ENCODE results near the gene REPIN1.
A peak's percentile ranks its signal among the peaks of the same experiment; 100 is the strongest.

The REPIN1 gene

DNA sequence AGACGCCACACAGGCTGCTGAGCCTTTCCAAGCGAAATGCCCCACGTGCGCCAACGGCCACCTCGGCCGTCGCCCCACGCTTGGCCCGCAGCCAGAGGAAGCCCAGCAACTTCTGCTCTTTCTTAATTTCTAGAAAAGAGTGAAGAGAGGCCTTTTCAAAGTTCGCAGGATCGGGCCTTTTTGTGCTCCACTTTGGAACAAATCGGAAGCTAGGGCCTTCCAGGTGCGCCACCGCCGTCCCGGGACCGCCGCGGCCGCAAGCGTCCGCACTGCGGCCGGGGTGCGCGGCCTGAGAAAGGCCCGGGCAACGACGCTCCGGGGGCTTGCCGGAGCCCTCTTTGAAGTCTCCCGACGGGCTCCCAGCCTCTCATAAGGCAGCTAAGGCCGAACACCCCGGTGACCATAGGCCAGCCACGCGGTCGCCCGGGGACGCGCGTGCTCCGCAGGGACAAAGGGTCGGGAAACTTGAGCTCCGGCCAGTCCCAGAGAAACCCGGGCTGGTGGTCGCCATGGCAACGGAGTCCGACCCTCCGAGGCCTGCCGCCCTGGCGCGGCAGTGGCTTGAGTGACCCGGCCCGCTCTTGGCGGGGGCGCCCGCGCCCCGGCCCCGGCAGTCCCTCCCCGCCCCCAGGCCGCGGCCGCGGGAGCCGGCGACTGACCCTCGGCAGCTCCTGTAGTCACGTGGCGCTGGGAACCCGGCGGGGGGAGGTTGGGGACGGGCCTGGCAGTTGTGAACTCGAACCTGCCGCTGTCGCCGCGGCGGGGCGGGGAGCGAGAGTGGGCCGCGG lies at the start of gene REPIN1:
REPIN1 (plus strand) TSS at position 727 of the 788 bp plus-strand sequence. CDS start 890 bp downstream, outside the sequence.
- Histone ChIP-seq H3K4me1 (ENCODE audit: insufficient read depth, low read length, severe bottlenecking) (peaks cover 59% of the 10 kb centered on the region), H3K4me2 (ENCODE audit: low read length) (peak within 1 kb of the TSS; percentile 79), H3K9ac (ENCODE audit: low read length) (peak within 1 kb of the TSS; percentile 81), H3K9me2 (ENCODE audit: low read depth, low read length) (no peaks in the 10 kb centered on the region), H2AFZ (ENCODE audit: low read length) (no peak within 1 kb of the TSS), H3K9me3 (ENCODE audit: low read length) (no peaks in the 10 kb centered on the region), H3K4me3 (ENCODE audit: low read depth, low read length, poor library complexity, severe bottlenecking) (peak within 1 kb of the TSS; percentile 75), H3F3A (ENCODE audit: insufficient read depth, low read length) (no peaks in the 10 kb centered on the region; the same call in 1 of the 2 replicates), H4K20me1 (ENCODE audit: insufficient read depth, low read length) (no peaks in the 10 kb centered on the region), H3K79me2 (ENCODE audit: insufficient read depth, low read length) (no peaks in the 10 kb centered on the region), H3K36me3 (ENCODE audit: insufficient read depth, low read length) (peaks cover 27% of the 10 kb centered on the region), H3K27me3 (ENCODE audit: insufficient read depth, low read length) (no peaks in the 10 kb centered on the region), H3K27ac (ENCODE audit: low read depth, low read length, poor library complexity, severe bottlenecking) (peak within 1 kb of the TSS; percentile 75)
- no peak for TF ChIP-seq CTCF (IDR thresholded peaks at IDR 0.05; ENCODE audit: low read length)
- TF ChIP-seq EZH2 (IDR thresholded peaks at IDR 0.05; ENCODE audit: borderline replicate concordance, low read length), result no peak

DNA sequence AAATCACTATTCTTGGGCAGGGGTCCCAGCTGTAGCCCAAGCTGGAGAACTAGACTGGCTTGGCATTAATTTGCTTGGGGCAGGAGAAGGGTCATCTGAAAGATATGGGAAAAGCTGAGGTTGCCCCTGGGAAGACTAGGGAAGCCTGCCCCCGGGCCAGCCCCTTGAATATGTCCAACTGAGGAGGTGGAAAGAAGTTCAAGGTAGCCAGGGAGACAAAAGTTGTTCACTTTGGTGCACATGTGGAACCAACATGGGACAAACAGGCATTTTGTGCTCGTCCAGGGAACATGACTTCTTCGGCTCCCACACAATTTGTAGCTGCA lies 46.9 kb upstream of the REPIN1 start:
- no peaks in the 10 kb centered on the region for H3K9me3 ChIP-seq (ENCODE audit: low read length)
- no peak overlapping the region for H2AFZ ChIP-seq (ENCODE audit: low read length)
- no peak for TF ChIP-seq CTCF (IDR thresholded peaks at IDR 0.05; ENCODE audit: low read length)
- H3K36me3 ChIP-seq (ENCODE audit: insufficient read depth, low read length), result peaks cover 17% of the 10 kb centered on the region
- H3K9me2 ChIP-seq (ENCODE audit: low read depth, low read length), result no peaks in the 10 kb centered on the region
- no peaks in the 10 kb centered on the region for H3K27me3 ChIP-seq (ENCODE audit: insufficient read depth, low read length)
- no peaks in the 10 kb centered on the region for H4K20me1 ChIP-seq (ENCODE audit: insufficient read depth, low read length)
- H3F3A ChIP-seq (ENCODE audit: insufficient read depth, low read length), result no peaks in the 10 kb centered on the region
- no peaks in the 10 kb centered on the region for H3K79me2 ChIP-seq (ENCODE audit: insufficient read depth, low read length)
- H3K4me1 ChIP-seq (ENCODE audit: insufficient read depth, low read length, severe bottlenecking), result peaks cover 24% of the 10 kb centered on the region
- H3K9ac ChIP-seq (ENCODE audit: low read length), result no peak overlapping the region; the same call in 1 of the 2 replicates
- H3K27ac ChIP-seq (ENCODE audit: low read depth, low read length, poor library complexity, severe bottlenecking), result no peak overlapping the region
- H3K4me2 ChIP-seq (ENCODE audit: low read length), result peak overlapping the region; percentile 93
- peak overlapping the region; percentile 81 for H3K4me3 ChIP-seq (ENCODE audit: low read depth, low read length, poor library complexity, severe bottlenecking)

DNA sequence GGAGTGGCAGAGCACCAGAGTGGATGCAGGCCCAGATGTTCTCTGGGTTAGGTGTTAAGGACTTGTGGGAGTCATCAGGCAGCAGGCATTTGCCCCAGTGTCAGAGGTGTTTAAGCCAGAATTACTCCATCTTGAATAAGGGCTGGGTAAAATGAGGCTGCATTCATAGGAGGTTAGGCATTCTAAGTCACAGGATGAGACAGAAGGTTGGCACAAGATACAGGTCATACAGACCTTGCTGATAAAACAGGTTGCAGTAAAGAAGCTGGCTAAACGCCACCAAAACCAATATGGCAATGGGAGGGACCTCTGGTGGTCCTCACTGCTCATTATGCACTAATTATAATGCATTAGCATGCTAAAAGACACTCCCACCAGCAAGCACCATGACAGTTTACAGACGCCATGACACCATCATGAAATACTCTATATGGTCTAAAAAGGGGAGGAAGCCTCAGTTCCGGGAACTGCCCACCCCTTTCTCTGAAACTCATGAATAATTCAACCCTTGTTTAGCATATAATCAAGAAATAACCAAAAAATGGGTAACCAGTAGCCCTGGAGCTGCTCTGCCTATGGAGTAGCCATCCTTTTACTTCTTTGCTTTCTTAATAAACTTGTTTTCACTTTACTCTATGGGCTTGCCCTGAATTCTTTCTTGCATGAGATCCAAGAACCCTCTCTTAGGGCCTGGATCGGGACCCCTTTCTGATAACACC lies 46.3 kb upstream of the REPIN1 start:
- Histone ChIP-seq H3K9me2 (ENCODE audit: low read depth, low read length) (no peaks in the 10 kb centered on the region), H3K36me3 (ENCODE audit: insufficient read depth, low read length) (peaks cover 21% of the 10 kb centered on the region), H4K20me1 (ENCODE audit: insufficient read depth, low read length) (no peaks in the 10 kb centered on the region), H3K4me1 (ENCODE audit: insufficient read depth, low read length, severe bottlenecking) (peaks cover 24% of the 10 kb centered on the region), H3K4me3 (ENCODE audit: low read depth, low read length, poor library complexity, severe bottlenecking) (peak overlapping the region; percentile 81), H3F3A (ENCODE audit: insufficient read depth, low read length) (no peaks in the 10 kb centered on the region), H2AFZ (ENCODE audit: low read length) (peak overlapping the region; percentile 15; the same call in 1 of the 2 replicates), H3K4me2 (ENCODE audit: low read length) (peak overlapping the region; percentile 93), H3K79me2 (ENCODE audit: insufficient read depth, low read length) (no peaks in the 10 kb centered on the region), H3K27ac (ENCODE audit: low read depth, low read length, poor library complexity, severe bottlenecking) (peak overlapping the region; percentile 64), H3K27me3 (ENCODE audit: insufficient read depth, low read length) (no peaks in the 10 kb centered on the region), H3K9me3 (ENCODE audit: low read length) (no peaks in the 10 kb centered on the region), H3K9ac (ENCODE audit: low read length) (peak overlapping the region; percentile 88)
- TF ChIP-seq EZH2 (IDR thresholded peaks at IDR 0.05; ENCODE audit: borderline replicate concordance, low read length), result no peak
- no peak for TF ChIP-seq CTCF (IDR thresholded peaks at IDR 0.05; ENCODE audit: low read length)
